HL-60/S4 treated with phorbol 12-myristate 13-acetate at 8.2 ng/mL for 4 days and 3 days (cell line): ENCODE results near the gene RTBDN.

ENCODE experiments used
- in situ Hi-C: fragments of 300-500 bp; cut with MboI; formaldehyde crosslinking; loops from 2 replicates; pipeline ENCODE4 v1.15.0; 2022; ENCODE audit warnings: low sequenced_read_pairs

Gene RTBDN

GRCh38 chr19:12793290-12794195 is 40.8 kb downstream of the RTBDN start:
- in situ Hi-C loops, result no loop called here

- in situ Hi-C loops, result no loop called here
Measured at GRCh38 chr19:12792853-12793289, 41.5 kb downstream of the RTBDN start.

DNA sequence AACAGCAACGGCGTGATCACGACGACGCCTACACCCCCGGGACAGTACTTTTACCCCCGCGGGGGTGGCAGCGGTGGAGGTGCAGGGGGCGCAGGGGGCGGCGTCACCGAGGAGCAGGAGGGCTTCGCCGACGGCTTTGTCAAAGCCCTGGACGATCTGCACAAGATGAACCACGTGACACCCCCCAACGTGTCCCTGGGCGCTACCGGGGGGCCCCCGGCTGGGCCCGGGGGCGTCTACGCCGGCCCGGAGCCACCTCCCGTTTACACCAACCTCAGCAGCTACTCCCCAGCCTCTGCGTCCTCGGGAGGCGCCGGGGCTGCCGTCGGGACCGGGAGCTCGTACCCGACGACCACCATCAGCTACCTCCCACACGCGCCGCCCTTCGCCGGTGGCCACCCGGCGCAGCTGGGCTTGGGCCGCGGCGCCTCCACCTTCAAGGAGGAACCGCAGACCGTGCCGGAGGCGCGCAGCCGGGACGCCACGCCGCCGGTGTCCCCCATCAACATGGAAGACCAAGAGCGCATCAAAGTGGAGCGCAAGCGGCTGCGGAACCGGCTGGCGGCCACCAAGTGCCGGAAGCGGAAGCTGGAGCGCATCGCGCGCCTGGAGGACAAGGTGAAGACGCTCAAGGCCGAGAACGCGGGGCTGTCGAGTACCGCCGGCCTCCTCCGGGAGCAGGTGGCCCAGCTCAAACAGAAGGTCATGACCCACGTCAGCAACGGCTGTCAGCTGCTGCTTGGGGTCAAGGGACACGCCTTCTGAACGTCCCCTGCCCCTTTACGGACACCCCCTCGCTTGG is 42.1 kb downstream of the RTBDN start:
- in situ Hi-C loops, result no loop called here

GRCh38 chr19:12791345-12792050 is 42.9 kb downstream of the RTBDN start, which contains the start of gene JUNB:
Gene JUNB (plus strand): TSS chr19:12791486. CDS start chr19:12791772, 286 bp downstream.
- in situ Hi-C loops, result no loop called here

- in situ Hi-C loops, result no loop called here
Measured at GRCh38 chr19:12790628-12791344, 43.6 kb downstream of the RTBDN start.

GRCh38 chr19:12789904-12790619 is 44.3 kb downstream of the RTBDN start:
- in situ Hi-C loops, result no loop called here

DNA sequence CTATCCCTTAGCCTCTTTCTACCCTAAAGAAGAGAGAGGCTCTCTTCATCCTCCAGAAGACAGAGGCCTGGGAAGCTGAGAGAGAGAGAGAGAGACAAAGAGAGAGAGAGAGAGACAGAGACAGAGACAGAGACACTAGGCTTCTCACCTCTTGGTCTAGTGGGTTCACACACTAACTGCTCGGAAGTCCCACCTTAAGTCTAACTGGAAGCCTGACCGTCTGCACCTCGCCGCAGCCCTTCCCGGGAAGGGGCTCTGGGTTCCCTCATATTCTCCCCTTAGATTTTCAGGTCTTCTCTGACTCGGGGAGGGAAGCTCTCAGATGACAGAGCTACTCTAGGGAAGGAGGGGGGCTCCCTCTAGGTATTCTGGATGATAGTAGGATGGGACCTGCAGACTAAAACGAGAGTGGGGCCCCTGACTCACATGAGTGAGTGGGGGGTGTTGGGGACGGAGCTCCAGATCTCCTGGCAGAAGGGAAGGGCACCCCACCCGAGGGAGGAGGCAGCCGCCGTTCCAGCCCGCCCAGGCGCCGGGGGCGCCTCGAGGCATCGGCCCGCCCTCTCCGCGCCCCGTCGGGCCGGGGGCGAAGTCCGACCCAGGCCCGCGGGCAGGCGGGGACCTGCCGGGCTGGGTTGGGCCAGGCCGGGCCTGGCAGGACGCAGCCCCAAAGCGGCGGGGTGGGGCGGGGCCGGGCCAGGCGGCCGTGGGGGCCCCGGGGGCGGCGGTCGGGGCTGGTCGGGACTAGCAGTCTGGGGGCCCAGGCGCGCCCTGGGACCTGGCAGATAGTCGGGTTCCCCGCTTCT is 45.1 kb downstream of the RTBDN start:
- in situ Hi-C loops, result no loop called here

DNA sequence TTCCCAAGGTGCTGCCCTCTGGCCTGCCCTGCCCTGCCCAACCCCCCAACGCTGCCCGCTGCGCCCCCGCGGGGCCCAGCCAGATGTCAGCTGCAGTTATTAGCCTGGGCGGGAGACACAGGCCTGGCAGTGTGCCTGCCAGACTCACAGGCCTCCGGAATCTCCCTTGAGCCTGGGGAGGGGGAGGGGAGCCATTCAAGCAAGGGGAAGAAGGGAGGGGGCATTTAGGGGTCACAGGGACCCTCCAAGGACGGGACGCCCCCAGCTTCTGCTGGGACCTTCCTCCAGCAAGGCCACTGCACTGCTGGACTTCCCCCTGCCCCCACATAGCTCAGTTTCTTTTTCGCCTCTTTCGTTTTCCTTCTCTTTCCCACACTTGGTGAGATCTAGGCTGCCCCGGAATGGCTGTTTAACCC is 45.7 kb downstream of the RTBDN start:
- in situ Hi-C loops, result no loop called here

- in situ Hi-C loops, result no loop called here
Measured at GRCh38 chr19:12788042-12788681, 46.2 kb downstream of the RTBDN start.

DNA sequence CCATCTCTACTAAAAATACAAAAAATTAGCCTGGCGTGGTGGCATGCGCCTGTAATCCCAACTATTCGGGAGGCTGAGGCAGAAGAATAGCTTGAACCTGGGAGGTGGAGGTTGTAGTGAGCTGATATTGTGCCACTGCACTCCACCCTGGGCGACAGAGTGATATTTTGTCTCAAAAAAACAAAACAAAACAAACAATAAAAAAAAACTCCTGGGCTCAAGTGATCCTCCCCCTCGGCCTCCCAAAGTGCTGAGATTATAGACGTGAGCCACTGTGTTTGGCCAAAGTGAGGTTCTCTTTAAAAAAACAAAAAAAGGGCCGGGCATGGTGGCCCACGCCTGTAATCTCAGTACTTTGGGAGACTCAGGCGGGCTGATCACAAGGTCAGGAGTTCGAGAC is 46.9 kb downstream of the RTBDN start:
- in situ Hi-C loops, result no loop called here

- in situ Hi-C loops, result no loop called here
Measured at GRCh38 chr19:12786952-12787351, 47.4 kb downstream of the RTBDN start.

DNA sequence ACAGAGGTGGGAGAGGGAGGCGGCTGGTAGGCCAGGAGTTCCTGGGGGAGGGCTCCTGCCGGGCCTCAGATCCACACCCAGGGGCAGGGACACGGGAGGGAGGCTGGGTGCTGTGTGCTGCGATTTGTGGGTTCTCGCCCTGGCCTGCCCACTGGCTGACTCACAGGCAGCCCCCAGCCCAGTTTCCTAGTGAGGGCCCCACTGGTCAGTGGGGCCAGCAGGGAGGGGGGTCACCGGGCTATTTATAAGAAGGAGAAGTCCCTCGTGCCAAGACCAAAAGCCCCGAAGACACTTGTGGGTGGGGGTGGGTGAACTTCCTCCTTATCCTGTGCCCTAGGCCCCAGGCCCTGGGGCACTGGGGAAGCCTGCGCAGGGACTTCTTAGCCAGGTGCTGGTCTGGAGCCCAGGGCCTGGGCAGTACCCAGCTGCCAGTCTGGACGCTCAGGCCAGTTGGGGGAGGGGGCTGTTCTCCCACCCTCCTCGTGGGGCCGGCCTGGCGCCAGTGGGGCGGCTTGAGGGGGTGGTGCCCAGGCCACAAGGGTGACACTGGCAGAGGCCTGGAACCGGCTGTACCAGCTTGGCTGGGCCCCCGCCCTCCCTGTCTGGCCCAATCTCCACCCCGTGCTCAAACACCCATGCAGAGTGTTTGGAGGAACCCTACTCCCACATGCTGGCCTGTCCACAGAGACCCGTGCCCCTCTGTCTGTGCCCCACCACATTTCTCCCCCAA is 48.1 kb downstream of the RTBDN start:
- in situ Hi-C loops, result no loop called here

- in situ Hi-C loops, result no loop called here
Measured at GRCh38 chr19:12785431-12786031, 48.8 kb downstream of the RTBDN start.

DNA sequence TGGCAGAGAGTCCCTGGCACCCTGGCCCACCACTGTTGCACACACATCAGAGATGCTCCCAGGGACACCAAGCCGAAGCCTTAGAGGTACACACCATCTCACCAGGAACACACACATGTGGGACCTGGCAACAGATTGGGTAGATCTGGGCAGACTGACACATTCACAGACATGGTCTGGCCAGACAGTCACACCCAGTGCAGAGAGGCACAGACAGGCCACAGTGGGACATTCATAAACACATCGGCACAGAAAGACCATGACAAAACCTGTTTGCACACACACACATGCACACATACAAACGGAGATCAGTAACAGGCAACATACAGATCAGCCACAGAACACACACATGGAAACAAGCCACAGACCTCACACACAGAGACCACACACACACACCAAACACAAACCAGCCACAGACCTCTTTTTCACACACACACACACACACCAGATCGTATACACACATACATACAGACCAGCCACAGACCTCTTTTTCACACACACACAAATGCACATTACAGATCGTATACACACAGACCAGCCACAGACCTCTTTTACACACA is 49.4 kb downstream of the RTBDN start:
- in situ Hi-C loops, result no loop called here

DNA sequence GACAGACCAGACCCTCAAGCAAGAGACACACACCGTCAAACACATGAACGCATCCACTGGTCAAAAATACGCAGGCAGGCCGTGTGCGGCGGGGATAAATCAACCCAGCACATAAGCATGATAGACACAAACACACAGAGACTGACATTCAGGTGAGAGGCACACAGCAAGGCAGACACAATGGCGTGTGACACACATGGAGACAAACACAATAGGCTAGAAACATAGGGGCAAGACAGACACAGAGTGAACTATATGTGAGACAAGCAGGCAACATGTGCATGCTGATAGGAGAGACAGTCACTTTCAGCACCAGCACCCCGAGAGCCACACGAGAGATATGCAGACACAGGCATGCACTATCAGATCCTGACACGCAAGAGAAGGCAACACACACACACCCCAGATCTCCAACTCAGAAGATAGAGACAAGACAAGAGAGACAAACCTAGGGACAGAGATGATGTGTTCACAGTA is 49.9 kb downstream of the RTBDN start:
- in situ Hi-C loops, result no loop called here

DNA sequence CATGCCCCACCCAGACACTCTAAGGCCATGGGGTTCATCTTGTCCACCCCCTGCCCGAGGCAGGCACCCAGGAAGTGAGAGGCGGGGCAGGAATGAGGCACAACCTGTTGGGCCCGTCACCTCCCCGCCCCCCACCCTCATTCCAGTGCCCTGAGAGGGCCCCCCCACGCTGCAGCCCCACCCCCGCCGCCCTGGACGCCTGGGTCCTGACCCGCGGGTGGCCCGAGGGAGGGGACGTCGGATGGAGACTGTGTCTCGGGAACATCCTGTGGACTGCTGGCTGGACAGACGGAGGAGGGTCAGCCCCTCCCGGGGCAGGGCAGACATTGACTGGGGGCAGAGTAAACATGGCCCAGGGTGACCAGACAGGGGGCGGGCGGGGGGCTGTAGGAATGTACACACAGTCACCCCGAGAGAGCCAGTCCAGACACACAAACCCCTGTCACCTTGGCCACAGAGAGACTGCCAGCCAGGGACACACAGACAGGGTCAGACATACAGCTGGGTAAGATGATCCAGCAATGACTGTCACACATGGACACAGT is 50.5 kb downstream of the RTBDN start:
- in situ Hi-C loops, result no loop called here
